ENCODE data around the gene KCTD4.

- no peak for TF ChIP-seq CTCF (conservative IDR thresholded peaks at IDR 0.05; ENCODE audit: low read depth, low read length)
- no peak for TF ChIP-seq EZH2 (IDR thresholded peaks at IDR 0.05; ENCODE audit: low read length, unreplicated experiment)
- no peak for TF ChIP-seq EZH2phosphoT487 (IDR thresholded peaks at IDR 0.05; ENCODE audit: borderline replicate concordance, low read length)
Measured at GRCh38 chr13:45209229-45209628, 8.4 kb upstream of the KCTD4 start.
